GM18907 (cell line): ENCODE results near the gene DHODH.
"Not testable (repeated sequence)": the region's sequence is repeated elsewhere in the genome, so short reads cannot be mapped to it uniquely, and the experiment has no call there.

Experiments
- ATAC-seq: cut with Tn5 transposase; IDR thresholded peaks from one replicate; pipeline ENCODE4 v1.9.1; 2021; ENCODE audit warnings: mild to moderate bottlenecking, moderate library complexity; ENCODE audit not compliant: unreplicated experiment

The DHODH gene

GRCh38 chr16:72050769-72051464, 42.4 kb downstream of the DHODH start:
- ATAC-seq: no peak

DNA sequence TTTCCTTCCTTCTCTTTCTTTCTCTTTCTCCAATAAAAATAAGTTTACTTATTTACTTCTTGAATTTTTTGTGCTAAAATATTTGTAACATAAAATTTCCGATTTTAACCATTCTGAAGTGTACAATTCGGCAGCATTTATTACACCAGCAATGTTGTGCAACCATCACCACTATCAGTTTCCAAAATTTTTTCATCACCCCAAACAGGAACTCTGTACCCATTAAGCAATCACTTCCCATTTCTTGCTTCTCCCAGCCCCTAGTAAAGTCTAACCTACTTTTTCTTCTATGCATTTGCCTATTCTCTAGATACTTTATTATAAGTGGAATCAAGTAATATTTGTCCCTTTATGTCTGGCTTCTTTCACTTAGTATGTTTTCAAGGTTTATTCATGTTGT, 43.3 kb downstream of the DHODH start:
- no peak for ATAC-seq

GRCh38 chr16:72054254-72054847, 45.8 kb downstream of the DHODH start, which contains the start of gene HP:
HP (plus strand) TSS chr16:72054505; CDS start chr16:72054653, 148 bp downstream.
- ATAC-seq: not testable (repeated sequence)

GRCh38 chr16:72055911-72056310, 47.4 kb downstream of the DHODH start:
- ATAC-seq: no peak

DNA sequence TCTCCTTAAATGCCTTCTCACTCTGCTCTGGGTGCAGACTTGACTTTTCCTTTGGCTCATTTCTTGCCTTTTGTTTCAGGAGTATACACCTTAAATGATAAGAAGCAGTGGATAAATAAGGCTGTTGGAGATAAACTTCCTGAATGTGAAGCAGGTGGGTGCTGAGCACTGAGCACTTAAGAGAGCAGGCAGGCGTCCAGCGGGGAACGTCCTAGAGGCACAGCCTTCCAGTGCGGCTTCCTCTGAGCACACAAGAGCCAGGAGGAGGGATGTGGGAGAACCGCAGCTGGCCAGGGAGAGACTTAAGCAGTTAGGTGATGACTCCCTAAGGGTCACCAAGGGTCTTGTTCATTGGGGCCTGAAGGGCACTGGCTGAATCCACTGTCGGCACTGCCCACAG, 48.8 kb downstream of the DHODH start:
- not testable (repeated sequence) for ATAC-seq

DNA sequence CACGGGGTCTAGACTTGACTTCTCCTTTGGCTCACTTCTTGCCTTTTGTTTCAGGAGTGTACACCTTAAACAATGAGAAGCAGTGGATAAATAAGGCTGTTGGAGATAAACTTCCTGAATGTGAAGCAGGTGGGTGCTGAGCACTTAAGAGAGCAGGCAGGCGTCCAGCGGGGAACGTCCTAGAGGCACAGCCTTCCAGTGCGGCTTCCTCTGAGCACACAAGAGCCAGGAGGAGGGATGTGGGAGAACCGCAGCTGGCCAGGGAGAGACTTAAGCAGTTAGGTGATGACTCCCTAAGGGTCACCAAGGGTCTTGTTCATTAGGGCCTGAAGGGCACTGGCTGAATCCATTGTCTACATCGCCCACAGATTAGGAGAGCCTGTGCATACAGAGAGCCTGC, 50.5 kb downstream of the DHODH start:
- ATAC-seq: not testable (repeated sequence)

GRCh38 chr16:72060405-72060804, 51.9 kb downstream of the DHODH start:
- ATAC-seq: no peak

- ATAC-seq: no peak
Measured at GRCh38 chr16:72061564-72061963, 53.0 kb downstream of the DHODH start.

- no peak for ATAC-seq
Measured at GRCh38 chr16:72064361-72064894, 55.9 kb downstream of the DHODH start.

DNA sequence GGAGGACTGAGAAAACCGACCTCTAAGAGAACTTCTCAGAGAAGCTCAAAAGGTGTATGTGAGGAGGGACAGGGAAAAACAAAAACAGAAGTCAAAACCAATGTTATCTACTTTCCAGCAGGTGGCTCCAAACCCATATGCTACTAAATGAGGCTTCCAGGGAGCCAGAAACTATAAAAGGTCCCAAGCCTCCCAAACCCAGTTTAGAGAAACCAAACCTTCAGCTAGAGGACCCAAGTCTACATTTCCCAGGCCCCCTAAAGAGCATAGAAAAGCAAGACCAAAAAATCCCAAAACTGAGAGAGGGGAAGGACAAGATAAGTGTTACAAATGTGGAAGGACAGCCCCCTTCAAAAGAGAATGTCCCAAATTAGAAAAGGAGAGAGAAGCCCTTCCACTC, 58.2 kb downstream of the DHODH start:
- no peak for ATAC-seq

DNA sequence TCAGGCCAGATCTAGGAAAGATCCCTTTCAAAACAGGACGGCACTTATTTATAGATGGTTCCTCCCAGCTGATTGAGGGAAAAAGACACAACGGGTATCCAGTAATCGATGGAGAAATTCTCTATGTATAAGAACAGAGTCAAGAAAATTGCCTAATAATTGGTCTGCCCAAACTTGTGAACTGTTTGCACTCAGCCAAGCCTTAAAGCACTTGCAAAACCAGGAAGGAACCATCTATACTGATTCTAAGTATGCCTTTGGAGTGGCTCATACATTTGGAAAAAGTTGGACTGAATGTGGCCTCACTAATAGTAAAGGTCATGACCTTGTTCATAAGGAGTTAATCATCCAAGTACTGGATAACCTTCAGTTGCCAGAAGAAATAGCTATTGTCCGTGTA, 60.4 kb downstream of the DHODH start:
- no peak for ATAC-seq

- no peak for ATAC-seq
Measured at GRCh38 chr16:72072514-72073342, 64.2 kb downstream of the DHODH start.

DNA sequence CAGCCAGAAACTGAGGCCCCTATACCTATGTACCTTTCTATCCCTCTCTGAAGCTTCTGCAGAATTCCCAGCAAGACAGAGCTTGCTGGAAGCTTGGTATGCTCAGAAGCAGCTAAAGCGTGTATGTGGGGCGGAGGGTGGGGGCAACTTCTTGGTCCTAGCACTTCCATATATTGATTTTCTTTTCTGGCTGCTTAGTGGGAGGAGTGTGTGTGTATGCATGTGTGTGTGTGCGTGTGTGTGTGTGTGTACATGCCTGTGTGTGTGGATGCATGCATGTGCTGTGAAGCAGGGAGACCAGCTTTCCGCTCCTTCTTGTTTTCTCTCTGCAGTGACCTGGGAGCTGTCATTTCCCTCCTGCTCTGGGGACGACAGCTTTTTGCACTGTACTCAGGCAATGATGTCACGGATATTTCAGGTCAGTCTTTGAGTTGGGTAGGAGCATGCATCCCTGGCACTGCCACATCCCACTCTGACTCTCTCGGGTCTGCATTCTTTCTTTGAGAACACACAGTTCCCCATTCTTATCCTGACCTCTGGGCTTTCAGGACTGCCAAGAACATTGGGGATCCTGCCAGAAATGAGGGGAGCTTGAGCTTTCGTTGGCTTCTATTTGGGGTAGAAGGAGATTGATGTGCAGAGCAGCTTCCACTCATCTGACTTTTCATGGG, 65.2 kb downstream of the DHODH start:
- ATAC-seq: no peak

GRCh38 chr16:72075067-72075466, 66.5 kb downstream of the DHODH start:
- not testable (repeated sequence) for ATAC-seq
